Measurements from ENCODE around the gene RBM43.

Gene RBM43

GRCh38 chr2:151206446-151206968 lies 55.2 kb downstream of the RBM43 start:
- DNase-seq = no peak

DNA sequence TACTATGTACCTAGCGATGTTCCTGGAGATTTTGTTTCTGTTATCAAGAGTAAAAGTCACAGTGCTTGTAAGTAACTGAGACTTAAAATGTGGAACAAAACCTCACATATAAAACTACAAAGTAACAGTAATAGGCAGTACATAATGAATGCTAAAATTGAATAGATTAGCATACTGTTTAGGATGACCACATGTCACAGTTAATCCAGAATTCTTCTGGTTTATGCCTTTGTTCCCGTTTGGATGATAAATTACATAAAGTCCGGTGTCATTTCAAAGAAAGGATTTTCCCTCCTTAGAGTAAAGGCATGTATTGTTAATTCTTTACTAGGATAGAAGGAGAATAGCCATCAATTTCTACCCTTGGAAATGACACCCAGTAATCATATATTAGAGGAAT lies 56.1 kb downstream of the RBM43 start:
- no peak for DNase-seq

GRCh38 chr2:151204756-151205155 lies 56.9 kb downstream of the RBM43 start:
- DNase-seq = no peak

DNA sequence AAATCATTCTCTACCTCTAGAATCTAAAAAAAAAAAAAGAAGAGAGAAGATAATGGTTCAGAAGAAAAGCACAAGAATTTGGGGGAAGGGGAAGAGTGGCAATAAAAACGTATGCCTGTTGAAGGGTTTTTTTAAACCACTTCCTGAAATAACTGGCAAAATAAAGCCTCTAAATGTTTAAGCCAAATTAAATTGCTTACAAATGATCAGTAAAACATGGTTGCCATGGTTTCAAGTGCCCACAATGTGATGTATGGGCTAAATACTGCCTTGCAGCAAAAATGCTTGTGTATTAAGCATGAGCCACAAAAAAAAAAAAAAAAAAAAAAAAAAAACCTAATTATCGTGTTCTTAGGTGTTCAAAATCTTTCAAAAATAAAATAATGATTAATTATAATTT lies 60.8 kb downstream of the RBM43 start:
- no peak for DNase-seq

DNA sequence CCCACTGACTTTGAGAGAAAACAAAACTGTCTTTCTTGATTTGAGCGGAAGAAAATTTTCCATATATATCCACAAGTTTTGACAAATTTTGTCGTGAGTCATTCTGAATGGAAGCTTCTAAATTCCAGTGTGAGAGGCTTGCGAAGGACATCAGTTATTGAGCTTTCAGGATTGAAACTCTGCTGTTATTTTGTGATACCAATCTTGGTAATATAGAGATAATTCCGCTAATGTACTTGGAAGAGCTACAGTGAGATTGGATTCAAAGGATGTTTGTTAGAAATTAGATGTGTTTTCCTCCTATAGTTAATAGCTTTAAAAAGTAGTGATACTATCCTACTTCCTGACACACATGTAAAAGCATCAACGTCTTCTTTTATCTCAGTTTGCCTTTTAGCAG lies 61.4 kb downstream of the RBM43 start:
- DNase-seq = no peak

DNA sequence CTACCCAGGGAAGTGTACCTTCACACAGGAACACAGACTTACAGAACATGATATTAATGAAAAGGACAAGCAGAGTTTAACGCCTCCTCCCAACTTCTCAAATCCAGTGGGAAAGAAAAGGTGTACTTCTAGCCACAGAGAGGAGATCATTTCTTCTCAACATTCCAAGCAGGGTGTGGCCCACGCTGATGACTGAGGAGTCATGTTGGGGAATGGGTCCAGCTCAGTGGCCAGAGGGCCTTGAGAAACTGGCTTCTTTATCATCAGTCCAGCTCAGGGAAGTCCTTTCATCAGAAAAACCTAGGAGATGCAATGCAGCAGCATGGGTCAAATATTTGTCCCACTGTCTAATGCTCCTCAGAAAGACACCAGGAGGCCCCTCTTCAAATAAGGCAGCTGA lies 63.0 kb downstream of the RBM43 start:
- no peak for DNase-seq
